Epithelial cell of proximal tubule (primary cell): Measurements from ENCODE around the gene RPTN. TPM values are rescaled to one million over a fixed set of nuclear protein-coding genes. Genes with fewer than 3 reads are reported as not detected.
A peak's percentile ranks its signal among the peaks of the same experiment; 100 is the strongest.
"Not testable (repeated sequence)": the region's sequence is repeated elsewhere in the genome, so short reads cannot be mapped to it uniquely, and the experiment has no call there.

Experiments
- DNase-seq: peaks from one replicate; pipeline ENCODE4 v3.0.0-alpha.2; 2011; ENCODE audit warnings: low read depth
- H3K4me3 ChIP-seq: 2 replicates; pipeline ENCODE4 v1.5.1; 2011; ENCODE audit warnings: low read depth, mild to moderate bottlenecking, low read length
- CTCF ChIP-seq: conservative IDR thresholded peaks from 2 replicates; pipeline ENCODE4 v1.5.1; 2012; ENCODE audit warnings: low read depth, mild to moderate bottlenecking, low read length
- total RNA-seq: library from RNA; depleted of rRNA; stranded (reverse); fragments of >200 nt; gene quantifications from 2 replicates; pipeline ENCODE4 v1.2.3, GENCODE V29; 2015

RPTN gene
- total RNA-seq, 1 donor from 2014 or later = not detected

- TF ChIP-seq CTCF = no peak
- no peak for DNase-seq
- H3K4me3 ChIP-seq = no peak overlapping the region
These were observed 10.0 kb downstream of the RPTN start for GRCh38 chr1:152148981-152149380.

DNA sequence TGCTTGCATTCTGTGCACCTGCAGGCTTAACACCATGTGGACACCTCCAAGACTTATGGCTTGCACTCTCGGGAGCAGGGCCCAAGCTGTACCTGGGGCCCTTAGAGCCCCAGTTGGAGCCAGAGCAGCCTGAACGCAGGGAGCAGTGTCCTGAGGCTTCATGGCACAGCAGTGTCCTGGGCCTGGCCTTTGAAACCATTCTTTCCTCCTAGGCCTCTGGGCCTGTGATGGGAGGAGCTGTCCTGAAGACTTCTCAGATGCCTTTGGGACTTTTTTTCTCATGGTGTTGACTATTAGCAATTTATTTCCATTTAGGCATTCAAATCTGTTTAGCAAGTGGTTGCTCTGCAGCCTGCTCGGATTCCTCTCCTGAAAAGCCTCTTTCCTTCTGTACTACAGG is 11.0 kb downstream of the RPTN start:
- H3K4me3 ChIP-seq = no peak overlapping the region
- no peak for DNase-seq
- no peak for TF ChIP-seq CTCF

- DNase-seq = no peak
- no peak for TF ChIP-seq CTCF
- H3K4me3 ChIP-seq = no peak overlapping the region
These were observed 13.3 kb downstream of the RPTN start for GRCh38 chr1:152145769-152146168.

DNA sequence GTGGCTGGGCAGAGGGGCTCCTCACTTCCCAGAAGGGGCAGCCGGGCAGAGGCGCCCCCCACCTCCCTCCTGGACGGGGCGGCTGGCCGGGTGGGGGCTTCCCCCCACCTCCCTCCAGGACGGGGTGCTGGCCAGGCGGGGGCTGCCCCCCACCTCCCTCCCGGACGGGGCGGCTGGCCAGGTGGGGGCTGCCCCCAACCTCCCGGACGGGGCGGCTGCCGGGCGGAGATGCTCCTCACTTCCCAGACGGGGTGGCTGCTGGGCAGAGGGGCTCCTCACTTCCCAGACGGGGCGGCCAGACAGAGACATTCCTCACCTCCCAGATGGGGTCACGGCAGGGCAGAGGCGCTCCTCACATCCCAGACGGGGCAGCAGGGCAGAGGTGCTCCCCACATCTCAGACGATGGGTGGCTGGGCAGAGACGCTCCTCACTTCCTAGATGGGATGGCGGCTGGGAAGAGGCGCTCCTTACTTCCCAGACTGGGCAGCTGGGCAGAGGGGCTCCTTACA is 14.3 kb downstream of the RPTN start:
- H3K4me3 ChIP-seq, DNase-seq: not testable (repeated sequence)

GRCh38 chr1:152143150-152143887 is 15.7 kb downstream of the RPTN start:
- TF ChIP-seq CTCF = no peak
- DNase-seq = no peak
- no peak overlapping the region for H3K4me3 ChIP-seq

GRCh38 chr1:152141971-152142584 is 16.9 kb downstream of the RPTN start:
- DNase-seq = no peak
- peak; percentile 98 for TF ChIP-seq CTCF

GRCh38 chr1:152137215-152137614 is 21.8 kb downstream of the RPTN start:
- TF ChIP-seq CTCF = no peak
- no peak for DNase-seq
- no peak overlapping the region for H3K4me3 ChIP-seq

More at GRCh38 chr1:152141971-152142584, 16.9 kb downstream of the RPTN start:
- no peak overlapping the region for H3K4me3 ChIP-seq
